ENCODE data around the gene TMEM86B.

DNA sequence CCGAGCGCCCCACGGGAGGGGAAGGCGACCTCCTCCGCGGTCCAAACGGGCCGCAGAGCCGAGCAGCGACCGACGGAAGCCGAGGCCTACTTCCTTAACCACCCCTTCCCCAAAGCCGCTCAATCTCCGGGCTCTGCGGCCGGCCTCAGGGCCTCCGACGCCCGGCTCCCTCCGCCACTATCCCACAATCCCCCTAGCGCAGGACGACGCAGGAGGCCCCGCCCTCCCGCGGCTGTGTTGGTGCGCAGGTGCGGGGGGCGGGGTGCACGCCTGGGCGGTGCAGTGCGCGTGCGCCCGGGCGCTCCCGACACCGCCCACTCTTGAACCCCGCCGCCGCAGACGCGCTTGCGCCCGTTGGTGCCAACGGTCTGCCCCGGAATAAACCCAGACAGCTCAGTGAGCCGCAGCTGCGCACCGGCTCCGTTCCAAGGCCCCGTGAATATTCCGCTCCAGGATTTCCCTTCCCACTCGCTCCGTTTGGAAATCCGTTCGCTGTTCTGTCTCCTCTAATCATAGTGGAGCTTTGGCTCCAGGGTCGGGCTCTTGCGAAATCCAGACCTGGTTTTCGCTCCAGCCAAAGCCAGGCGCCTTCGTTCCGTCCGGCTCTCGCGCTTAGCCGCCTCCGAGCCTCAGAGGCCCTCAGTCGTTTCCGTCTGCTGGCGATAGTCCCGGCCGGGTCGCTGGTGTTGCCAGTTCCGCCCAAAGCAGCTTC lies 30.4 kb upstream of the TMEM86B start, which contains the start of gene PPP6R1:
- TF ChIP-seq, protein P1, sequence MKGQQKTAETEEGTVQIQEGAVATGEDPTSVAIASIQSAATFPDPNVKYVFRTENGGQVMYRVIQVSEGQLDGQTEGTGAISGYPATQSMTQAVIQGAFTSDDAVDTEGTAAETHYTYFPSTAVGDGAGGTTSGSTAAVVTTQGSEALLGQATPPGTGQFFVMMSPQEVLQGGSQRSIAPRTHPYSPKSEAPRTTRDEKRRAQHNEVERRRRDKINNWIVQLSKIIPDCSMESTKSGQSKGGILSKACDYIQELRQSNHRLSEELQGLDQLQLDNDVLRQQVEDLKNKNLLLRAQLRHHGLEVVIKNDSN (IDR thresholded peaks at IDR 0.05), result no peak
- TF ChIP-seq EP300 (IDR thresholded peaks at IDR 0.05; ENCODE audit: borderline replicate concordance), result no peak; the same call in 1 of the 2 replicates
- peak; percentile 41; the same call in 1 of the 2 replicates for TF ChIP-seq CREB1 (IDR thresholded peaks at IDR 0.05; ENCODE audit: low read depth)

Data from Ishikawa (cell line).